CD1c-positive myeloid dendritic cell (primary cell): Measurements from ENCODE around the gene VILL.

Experiments
- DNase-seq: peaks from one replicate; pipeline ENCODE4 v3.0.0-alpha.2; 2016; ENCODE audit errors: extremely low spot score

VILL gene

GRCh38 chr3:37990527-37990926 lies at the start of gene VILL:
TSS of gene VILL (plus strand) at chr3:37990786. CDS start at chr3:37993673, 2,887 bp downstream.
- DNase-seq: no peak

- DNase-seq: no peak
Measured at GRCh38 chr3:37941608-37942508, 48.7 kb upstream of the VILL start.

- no peak for DNase-seq
Measured at GRCh38 chr3:37942646-37943045, 47.9 kb upstream of the VILL start.

- no peak for DNase-seq
Measured at GRCh38 chr3:37943126-37943525, 47.5 kb upstream of the VILL start.

GRCh38 chr3:37943631-37944314 lies 46.8 kb upstream of the VILL start:
- no peak for DNase-seq

GRCh38 chr3:37944391-37944842 lies 46.2 kb upstream of the VILL start:
- DNase-seq: peak; percentile 16

- DNase-seq: no peak
Measured at GRCh38 chr3:37945156-37945806, 45.3 kb upstream of the VILL start.

- DNase-seq: peak; percentile 47
Measured at GRCh38 chr3:37945807-37946530, 44.6 kb upstream of the VILL start.

GRCh38 chr3:37946531-37946889 lies 44.1 kb upstream of the VILL start:
- DNase-seq: no peak

- no peak for DNase-seq
Measured at GRCh38 chr3:37949866-37950265, 40.7 kb upstream of the VILL start.

GRCh38 chr3:37952564-37952963 lies 38.0 kb upstream of the VILL start:
- DNase-seq: no peak

GRCh38 chr3:37953226-37953625 lies 37.4 kb upstream of the VILL start:
- DNase-seq: no peak

- DNase-seq: no peak
Measured at GRCh38 chr3:37953707-37954394, 36.7 kb upstream of the VILL start.

GRCh38 chr3:37954881-37955280 lies 35.7 kb upstream of the VILL start:
- DNase-seq: no peak

- DNase-seq: peak; percentile 50
Measured at GRCh38 chr3:37955918-37956707, 34.5 kb upstream of the VILL start.

GRCh38 chr3:37956723-37957538 lies 33.7 kb upstream of the VILL start:
- DNase-seq: no peak

GRCh38 chr3:37957539-37957936 lies 33.0 kb upstream of the VILL start:
- DNase-seq: no peak

- DNase-seq: no peak
Measured at GRCh38 chr3:37961622-37962431, 28.8 kb upstream of the VILL start.

- no peak for DNase-seq
Measured at GRCh38 chr3:37963016-37963415, 27.6 kb upstream of the VILL start.
